GM18511 (cell line): ENCODE measurements around the gene VASP.
"Not testable (repeated sequence)": the region's sequence is repeated elsewhere in the genome, so short reads cannot be mapped to it uniquely, and the experiment has no call there.

ENCODE experiments used
- ATAC-seq: cut with Tn5 transposase; IDR thresholded peaks from one replicate; pipeline ENCODE4 v1.9.1; 2021; ENCODE audit warnings: mild to moderate bottlenecking, moderate library complexity; ENCODE audit not compliant: unreplicated experiment

VASP gene

DNA sequence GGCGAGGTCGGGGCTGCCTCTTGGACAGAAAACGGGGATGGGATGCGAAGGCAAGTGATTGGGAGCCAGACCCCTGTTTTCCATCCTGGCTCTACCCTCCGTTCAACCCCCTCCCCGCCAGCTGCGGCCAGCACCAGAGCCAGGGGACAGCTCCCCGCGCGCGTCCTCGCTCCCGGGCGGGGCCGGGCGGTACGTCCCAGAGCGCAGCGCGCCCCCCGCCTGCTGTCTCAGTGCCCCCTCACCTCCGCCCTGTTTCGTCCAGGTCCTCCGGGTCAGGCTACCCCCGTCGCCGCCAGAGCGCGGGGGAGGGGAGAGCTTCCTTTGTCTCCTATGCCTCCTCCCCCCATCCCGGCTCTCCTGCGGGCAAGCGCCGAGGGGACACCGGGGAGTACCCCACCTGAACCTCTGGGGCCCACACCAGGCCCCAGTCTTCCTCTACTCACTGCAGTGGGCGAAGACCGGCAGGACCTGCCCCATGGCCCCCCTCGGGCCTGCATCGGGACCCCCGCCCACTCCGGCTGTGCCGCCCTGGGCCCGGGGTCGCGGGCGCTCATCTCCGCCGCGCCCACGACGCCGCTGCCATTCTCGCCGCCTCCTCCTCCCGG lies 10.8 kb upstream of the VASP start:
- ATAC-seq: peak; percentile 21

DNA sequence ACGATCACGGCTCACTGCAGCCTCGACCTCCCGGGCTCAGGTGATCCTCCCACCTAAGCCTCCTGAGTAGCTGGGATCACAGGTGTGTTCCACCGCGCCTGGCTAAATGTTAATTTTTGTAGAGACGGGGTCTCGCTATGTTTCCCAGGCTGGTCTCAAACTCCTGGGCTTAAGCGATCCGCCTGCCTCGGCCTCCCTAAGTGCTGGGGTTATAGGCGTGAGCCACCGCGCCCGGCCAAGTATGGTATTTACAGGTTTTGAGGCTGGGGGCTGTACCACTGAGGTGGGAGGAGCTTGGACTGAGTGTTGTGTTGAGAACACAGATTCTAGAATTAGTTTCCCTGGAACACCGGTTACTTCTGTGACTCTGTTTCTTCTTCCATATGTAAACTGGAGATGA lies 9.5 kb upstream of the VASP start:
- ATAC-seq: no peak

DNA sequence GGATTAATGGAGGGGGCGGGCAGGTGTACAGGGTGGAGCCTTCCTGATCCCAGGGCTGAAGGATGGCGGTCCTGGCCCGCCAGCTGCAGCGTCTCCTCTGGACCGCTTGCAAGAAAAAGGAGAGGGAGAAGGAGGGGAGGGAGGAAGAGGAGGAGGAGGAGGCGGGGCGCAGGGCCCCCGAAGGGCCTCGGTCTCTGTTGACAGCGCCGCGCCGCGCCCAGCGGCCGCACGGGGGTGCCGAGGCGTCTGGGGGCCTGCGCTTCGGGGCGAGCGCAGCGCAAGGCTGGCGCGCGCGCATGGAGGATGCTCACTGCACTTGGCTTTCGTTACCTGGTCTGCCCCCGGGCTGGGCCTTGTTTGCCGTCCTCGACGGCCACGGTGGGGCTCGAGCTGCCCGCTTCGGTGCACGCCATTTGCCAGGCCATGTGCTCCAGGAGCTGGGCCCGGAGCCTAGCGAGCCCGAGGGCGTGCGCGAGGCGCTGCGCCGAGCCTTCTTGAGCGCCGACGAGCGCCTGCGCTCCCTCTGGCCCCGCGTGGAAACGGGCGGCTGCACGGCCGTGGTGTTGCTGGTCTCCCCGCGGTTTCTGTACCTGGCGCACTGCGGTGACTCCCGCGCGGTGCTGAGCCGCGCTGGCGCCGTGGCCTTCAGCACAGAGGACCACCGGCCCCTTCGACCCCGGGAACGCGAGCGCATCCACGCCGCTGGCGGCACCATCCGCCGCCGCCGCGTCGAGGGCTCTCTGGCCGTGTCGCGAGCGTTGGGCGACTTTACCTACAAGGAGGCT lies 8.7 kb upstream of the VASP start, which contains the start of gene PPM1N:
TSS of gene PPM1N (plus strand) at position 33 of the 785 bp plus-strand sequence. CDS start at position 63, 30 bp downstream.
- no peak for ATAC-seq

DNA sequence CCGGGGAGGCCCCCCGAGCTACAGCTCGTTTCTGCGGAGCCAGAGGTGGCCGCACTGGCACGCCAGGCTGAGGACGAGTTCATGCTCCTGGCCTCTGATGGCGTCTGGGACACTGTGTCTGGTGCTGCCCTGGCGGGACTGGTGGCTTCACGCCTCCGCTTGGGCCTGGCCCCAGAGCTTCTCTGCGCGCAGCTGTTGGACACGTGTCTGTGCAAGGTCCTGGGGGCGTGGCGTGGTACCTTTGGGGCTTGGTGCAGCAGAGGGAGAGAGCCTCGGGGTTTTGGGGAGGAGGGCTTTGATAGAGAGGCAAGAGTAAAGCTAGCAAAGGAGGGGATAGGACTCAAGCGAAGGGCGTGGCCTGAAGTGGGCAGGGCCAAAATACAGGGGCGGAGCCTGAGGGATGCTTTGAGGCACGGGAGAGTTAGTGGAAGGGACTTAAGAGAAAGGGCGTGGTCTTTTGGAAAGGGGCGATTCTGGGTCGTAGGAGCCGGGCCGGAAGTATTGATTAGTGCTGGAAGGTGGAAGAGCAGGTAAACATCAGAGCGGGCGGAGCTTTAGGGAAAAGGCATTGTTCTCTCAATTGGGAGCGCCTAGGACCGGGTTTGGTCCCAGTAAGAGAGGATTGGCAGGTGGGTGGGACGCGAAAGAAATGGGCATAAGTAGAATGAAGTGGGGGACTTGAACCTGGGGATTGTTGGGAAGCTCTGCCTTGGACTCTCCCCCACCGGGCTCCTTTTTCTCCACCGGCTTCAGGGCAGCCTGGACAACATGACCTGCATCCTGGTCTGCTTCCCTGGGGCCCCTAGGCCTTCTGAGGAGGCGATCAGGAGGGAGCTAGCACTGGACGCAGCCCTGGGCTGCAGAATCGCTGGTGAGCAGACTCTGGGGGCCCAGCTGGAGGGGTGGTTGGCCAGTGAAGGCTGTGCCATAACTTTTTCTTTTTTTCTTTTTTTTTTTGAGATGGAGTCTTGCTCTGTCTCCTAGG lies 7.8 kb upstream of the VASP start:
- ATAC-seq: no peak

DNA sequence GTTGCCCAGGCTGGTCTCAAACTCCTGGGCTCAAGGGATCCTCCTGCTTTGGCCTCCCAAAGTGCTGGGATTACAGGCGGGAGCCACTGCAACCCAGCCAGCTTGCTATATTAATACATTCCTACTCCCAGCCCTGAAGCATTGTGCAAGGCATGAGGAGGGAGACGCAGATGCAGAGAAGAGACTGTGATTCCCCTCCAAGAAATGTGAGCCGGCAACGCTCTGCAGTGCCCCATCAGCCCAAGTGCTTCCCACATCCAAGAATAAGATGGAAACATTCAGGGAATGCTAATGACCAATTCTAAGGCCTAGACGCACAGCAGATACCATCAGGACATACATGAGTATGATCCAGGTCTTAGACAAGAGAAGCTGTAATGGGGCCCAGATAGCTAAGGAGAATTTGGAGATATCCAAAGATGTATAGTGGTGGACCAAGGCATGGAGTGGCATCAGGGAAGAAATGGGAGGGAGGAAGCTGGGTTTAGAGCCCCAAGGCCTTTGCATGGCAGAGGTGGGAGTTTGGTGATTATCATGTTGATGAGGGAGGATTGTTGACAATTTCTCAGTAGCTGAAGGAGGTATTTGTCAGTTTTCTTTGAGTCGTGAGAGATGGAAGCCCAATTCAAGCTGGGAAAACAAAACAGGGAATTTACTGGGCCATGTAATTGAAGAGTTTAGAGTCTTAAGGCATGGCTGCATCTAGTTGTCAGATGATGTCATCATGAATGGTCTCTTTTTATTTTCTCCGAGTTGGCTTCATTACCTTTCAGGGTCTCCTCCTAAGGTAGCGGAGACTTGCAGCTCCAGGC lies 6.2 kb upstream of the VASP start:
- no peak for ATAC-seq

DNA sequence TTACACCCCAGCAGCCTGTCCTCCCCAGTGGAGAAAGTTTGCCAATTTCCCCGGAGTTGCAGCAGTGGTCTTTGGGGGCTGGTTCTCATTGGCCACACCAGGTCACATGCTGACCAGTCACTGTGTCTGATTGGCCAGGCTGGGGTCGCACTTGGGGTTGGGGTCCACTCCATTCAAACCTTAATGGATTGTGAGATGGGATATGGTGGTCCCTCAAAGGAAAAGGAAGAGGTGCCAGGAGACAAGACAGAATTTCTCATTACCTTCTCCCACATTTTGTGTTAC lies 5.6 kb upstream of the VASP start:
- ATAC-seq: no peak

DNA sequence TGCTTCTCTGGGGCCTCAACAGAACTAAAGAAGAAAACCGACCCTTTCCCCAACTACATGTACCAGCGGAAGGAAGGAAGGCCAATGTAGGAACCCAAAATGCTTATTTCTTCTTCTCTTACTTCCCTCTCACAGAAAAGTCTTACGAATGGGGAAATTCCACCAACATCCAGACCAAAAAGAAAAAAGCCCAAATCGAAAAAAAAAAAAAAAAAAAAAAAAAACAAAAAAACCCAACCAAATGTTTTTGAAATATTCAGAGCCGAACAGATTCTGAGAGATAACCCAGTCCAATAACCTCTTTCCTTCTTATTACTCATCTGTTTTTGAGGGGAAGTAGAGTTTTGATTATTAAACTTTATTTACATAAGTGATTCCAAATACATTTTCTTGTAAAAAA lies 5.2 kb upstream of the VASP start:
- ATAC-seq: no peak

DNA sequence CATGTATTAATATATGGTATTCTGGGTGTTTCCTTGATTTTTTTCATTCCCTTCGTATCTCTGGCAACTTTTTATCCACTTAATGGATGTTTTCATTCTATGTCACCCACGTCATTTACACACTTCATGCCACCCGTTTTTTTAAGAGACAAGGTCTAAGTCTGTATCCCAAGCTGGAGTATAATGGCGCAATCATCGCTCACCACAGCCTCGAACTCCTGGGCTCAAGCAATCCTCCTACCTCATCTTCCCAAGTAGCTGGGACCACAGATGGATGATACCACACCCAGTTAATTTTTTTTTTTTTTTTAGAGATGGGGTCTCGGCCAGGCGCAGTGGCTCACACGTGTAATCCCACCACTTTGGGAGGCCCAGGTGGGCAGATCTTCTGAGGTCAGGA lies 3.4 kb upstream of the VASP start:
- ATAC-seq: no peak

DNA sequence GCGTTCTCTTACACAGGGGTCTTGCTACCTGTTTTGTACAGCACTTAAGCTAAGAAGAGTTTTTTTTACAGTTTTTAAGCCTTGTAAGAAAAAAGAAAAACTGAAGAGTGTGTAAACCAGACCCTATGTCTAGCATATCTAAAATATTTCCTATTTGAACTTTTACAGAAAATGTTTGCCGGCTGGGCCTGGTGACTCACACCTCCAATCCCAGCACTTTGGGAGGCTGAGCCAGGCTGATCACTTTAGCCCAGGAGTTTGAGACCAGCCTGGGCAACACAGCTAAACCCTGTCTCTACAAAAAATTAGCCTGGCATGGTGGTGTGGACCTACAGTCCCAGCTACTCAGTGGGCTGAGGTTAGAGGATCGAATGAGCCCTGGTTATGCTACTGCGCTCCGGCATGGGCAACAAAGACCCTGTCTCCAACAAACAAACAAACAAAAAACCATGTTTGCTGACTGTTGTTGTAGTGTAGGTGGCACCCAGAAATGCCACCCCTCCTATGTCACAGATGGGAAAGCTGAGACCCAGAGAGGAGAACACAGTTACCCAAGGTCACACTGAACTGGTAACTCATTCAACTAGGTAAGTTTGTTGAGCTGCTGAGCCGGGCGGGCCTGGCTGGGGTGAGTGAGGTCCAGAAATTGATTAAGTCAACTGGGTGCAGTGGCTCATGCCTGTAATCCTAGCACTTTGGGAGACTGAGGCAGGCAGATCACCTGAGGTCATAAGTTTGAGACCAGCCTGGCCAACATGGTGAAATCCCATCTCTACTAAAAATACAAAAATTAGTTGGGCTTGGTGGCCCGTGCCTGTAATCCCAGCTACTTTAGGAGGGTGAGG lies 1.9 kb upstream of the VASP start:
- ATAC-seq: no peak

DNA sequence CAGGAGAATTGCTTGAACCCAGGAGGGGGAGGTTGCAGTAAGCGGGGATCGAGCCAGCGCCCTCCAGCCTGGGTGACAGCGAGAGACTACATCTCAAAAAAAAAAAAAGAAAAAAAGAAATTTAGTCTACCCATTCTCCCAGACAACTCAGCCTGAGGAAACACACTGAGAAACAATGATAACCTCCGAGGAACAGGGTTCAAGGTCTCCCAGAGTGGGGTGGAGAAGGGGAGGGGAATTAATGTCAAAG lies 1.4 kb upstream of the VASP start:
- ATAC-seq: no peak

DNA sequence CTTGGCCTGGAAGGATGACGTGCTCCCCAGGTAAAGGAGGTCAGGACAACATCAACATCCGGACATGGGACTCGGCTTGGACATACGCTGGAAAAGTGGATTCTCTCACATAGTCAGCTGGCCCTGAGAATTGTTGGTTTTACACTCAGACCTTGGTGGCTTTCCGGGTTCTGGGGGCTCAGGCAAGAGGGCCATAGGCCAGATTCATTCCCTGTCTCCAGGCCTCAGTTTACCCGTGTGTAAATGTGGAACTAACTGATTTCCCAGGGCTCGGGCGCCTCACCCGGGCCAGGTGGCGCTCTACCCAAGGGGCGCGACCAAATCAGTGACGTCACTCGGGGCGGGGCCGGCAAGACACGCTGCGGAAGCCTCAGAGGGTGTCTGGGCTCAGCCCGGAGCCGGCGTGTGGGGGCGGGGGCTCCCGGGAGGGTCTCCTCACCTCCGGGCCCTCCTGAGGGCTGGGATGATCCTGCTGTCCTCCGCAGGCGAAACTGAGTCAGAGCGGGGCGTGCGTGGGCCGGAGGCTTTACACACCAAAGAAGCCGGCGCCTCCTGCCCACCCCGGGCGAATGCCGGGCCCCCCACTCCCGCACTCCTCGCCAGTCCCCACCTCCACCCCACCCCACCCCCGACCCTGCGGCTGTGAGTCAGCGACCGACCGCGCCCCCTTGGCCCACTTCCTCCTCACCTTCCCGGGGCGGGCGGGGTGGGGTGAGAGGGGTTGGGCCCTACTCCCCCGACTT lies 862 bp upstream of the VASP start:
- peak; percentile 58 for ATAC-seq

DNA sequence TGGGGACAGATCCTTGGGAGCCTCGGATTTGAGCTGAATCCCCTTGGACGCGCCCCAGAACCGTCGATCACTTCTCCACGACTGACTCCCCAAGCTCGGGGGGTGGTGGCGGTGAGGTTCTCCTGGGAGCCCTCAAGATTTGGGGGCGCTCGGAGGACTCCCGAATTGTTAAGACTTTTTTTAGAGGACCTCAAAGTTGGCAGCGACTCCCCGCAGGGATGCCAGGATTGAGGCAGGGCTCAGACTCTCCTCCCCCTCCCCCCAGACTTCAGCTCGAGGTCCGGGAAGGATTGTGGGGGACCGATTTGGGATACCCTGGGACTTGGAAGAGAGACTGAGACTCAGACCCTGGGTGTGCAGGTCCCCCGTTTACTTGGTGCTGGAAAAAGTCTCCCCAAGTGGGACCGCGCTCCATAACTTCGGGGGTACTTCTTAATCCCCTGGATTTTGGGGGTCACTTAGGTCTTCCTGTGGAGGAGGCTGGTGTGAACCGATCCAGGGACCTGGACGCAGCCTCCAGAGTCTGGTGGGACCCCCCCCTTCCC lies 665 bp downstream of the VASP start:
- no peak for ATAC-seq

DNA sequence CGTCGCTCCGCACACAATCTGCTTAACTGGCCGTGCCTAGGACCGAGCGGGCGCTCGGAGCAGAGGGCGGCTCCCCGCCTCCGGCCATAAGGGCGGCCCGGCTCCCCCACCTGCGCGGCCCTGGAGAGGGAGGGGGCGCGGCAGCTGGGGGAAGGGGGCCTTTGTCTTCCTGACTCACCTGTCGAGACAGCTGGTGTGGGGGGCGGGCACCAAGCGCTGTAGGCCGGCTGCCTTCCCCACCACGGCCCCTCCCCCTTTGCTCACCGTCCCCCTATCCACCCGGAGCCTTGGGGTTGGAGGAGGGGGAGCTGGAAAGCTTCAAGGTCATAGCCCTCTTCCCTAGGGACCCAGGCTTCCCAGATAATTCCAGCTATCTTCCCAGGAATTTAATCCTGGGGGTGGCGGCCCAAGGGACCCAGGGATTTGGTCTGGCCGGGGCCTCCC lies 1.2 kb downstream of the VASP start:
- no peak for ATAC-seq

DNA sequence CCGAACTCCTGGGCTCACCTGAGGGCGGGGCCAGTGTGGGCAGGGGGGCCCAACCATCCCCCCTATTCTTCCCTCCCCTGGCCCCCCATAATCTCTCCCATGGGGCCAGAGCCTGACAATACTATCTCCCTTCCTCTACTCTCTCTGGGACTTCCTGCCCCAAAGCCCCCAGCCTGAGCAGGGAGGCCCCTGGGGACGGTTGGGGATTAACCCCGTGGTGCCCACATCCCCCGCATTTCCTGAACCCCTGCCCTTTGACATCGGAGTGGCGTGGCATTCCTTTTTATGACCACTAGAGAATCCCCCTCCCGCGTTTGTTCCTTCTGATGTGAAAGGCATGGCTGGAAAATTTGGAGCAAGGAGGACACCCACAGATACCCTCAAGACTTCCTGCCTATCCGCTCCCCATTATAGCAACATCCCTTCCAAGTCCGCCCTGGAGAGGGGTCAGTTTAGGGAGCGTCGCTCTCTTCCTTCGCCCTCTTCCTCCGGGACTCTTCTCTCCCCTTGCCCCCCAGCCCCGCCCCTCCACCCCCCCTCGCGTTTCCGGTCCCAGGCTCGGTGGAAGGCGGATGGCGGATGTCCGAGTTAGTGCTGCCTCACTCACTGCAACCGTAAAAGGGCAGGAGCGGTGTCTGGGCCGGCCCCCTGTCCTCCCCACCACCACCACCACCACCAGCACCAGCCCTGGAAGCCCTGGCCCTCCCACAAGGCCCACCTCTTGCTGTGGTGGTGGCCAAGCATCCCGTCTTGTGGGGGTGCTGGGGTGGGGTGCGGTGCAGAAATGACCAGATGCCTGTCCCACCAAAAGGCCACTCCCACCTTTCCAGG lies 1.8 kb downstream of the VASP start:
- no peak for ATAC-seq

DNA sequence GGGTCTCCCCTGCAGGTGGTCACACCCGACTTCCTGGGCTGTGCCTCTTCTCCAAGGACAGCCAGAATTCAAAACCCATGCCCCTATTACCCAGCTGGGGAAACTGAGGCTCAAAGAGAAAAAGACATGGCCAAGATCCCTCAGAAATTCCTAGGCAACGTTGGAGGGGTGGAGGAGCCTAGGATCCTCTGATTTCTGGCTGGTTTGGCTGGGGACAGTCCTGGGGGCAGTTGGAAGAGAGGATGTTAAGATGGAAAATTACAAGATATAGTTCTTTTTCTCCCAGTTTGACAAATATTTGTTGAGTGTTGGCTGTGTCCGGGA lies 2.4 kb downstream of the VASP start:
- no peak for ATAC-seq

DNA sequence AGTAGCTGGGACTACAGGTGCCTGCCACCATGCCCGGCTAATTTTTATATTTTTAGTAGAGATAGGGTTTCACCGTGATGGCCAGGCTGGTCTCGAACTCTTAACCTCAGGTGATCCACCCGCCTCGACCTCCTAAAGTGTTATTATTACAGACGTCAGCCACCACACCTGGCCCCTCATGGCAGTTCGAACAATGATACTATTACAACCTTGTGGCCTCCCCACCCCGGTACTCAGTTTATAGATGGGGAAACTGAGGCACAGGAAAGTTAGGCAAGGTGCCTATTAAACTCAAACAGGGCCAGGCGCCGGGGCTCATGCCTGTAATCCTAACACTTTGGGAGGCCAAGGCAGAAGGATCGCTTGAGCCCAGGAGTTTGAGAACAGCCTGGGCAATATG lies 3.1 kb downstream of the VASP start:
- ATAC-seq: not testable (repeated sequence)

DNA sequence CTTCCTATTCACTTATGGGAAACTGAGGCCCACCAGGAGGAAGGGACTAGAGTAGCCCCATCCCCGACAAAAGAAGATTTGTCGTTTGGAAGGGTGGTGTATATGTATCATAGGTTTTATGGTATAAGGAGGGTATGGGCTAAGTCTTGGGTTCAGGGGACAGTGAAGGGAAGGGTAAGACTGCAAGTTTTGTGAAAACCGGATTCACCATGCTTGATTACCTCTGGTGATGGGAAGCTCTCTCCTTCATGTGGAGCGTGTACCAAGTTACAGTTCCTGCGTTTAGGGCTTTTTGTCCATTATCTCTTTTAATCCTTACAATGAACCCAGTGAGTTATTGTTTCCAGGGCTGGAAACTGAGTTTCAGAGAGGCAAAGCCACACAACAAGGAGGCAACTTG lies 3.8 kb downstream of the VASP start:
- ATAC-seq: no peak

DNA sequence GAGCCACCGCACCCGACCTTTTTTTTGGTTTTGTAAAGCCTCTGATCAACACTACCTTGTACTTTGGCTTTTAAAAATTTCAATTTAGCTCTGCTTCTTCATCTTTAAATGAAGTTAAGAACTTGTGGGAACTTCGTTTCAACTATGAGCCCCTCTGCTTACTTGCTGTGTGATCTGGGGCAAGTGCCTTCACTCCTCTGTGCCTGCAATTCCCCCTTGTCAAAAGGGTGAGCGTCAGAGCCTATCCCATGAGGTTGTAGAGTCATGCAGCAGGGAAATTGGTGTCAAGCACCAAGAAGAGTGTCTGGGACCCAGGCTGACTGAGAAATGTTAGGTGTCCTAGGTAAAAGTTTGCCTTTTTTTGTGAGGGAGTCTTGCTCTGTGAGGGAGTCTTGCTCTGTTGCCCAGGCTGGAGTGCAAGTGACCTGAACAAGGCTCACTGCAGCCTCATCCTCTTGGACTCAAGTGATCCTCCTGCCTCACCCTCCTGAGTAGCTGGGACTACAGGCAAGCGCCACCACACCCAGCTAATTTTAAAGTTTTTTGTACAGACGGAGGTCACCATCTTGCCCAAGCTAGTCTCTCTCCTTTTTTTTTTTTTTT lies 5.7 kb downstream of the VASP start:
- ATAC-seq: no peak
